ENCODE measurements around the gene NFE2L2.

NFE2L2 gene

GRCh38 chr2:177279847-177280246 is 15.3 kb upstream of the NFE2L2 start:
- H3K27ac ChIP-seq: no peak overlapping the region
- TF ChIP-seq CTCF (IDR thresholded peaks at IDR 0.05): no peak
- TF ChIP-seq ZFX (IDR thresholded peaks at IDR 0.05; ENCODE audit: borderline replicate concordance): no peak

GRCh38 chr2:177275743-177276055 is 11.2 kb upstream of the NFE2L2 start:
- TF ChIP-seq ZFX (IDR thresholded peaks at IDR 0.05; ENCODE audit: borderline replicate concordance): no peak
- no peak for TF ChIP-seq CTCF (IDR thresholded peaks at IDR 0.05)
- H3K27ac ChIP-seq: no peak overlapping the region

- H3K27ac ChIP-seq: no peak overlapping the region
- TF ChIP-seq ZFX (IDR thresholded peaks at IDR 0.05; ENCODE audit: borderline replicate concordance) (no peak), CTCF (IDR thresholded peaks at IDR 0.05) (no peak)
Measured at GRCh38 chr2:177275040-177275742, 10.7 kb upstream of the NFE2L2 start.

GRCh38 chr2:177273408-177273807 is 8.9 kb upstream of the NFE2L2 start:
- TF ChIP-seq CTCF (IDR thresholded peaks at IDR 0.05) (no peak), ZFX (IDR thresholded peaks at IDR 0.05; ENCODE audit: borderline replicate concordance) (no peak)
- no peak overlapping the region for H3K27ac ChIP-seq

GRCh38 chr2:177272765-177273164 is 8.2 kb upstream of the NFE2L2 start:
- TF ChIP-seq ZFX (IDR thresholded peaks at IDR 0.05; ENCODE audit: borderline replicate concordance): no peak
- no peak for TF ChIP-seq CTCF (IDR thresholded peaks at IDR 0.05)
- H3K27ac ChIP-seq: no peak overlapping the region

GRCh38 chr2:177271981-177272666 is 7.6 kb upstream of the NFE2L2 start:
- TF ChIP-seq ZFX (IDR thresholded peaks at IDR 0.05; ENCODE audit: borderline replicate concordance) (no peak), CTCF (IDR thresholded peaks at IDR 0.05) (no peak)
- no peak overlapping the region for H3K27ac ChIP-seq

GRCh38 chr2:177270531-177270930 is 6.0 kb upstream of the NFE2L2 start:
- TF ChIP-seq ZFX (IDR thresholded peaks at IDR 0.05; ENCODE audit: borderline replicate concordance) (no peak), CTCF (IDR thresholded peaks at IDR 0.05) (no peak)
- no peak overlapping the region for H3K27ac ChIP-seq

Data from 22Rv1 (cell line).